ENCODE data around the gene ASL.

ASL gene

DNA sequence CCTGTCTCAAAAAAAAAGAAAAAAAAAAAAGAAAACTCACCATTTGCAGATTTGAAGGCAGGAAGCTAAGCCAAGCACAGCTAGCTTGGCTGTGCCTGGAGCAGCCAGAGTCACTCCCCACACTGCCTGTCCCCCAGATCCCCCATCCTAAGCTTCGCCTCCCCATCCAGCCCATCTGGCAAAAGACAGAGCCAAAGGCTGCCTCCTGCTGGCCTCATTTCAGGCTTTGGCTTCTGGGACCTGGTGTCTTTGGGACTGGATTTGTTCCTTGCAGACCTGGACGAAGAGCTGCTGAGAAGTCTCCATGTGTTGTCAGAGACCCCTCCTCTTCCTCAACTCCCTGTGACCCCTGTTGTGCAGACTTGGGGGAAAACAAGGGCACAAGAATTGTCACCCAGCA lies 8.1 kb downstream of the ASL start:
- H3K27me3 ChIP-seq, result no peaks in the 10 kb centered on the region
- H3K27ac ChIP-seq, result no peak overlapping the region
- TF ChIP-seq, protein P1, sequence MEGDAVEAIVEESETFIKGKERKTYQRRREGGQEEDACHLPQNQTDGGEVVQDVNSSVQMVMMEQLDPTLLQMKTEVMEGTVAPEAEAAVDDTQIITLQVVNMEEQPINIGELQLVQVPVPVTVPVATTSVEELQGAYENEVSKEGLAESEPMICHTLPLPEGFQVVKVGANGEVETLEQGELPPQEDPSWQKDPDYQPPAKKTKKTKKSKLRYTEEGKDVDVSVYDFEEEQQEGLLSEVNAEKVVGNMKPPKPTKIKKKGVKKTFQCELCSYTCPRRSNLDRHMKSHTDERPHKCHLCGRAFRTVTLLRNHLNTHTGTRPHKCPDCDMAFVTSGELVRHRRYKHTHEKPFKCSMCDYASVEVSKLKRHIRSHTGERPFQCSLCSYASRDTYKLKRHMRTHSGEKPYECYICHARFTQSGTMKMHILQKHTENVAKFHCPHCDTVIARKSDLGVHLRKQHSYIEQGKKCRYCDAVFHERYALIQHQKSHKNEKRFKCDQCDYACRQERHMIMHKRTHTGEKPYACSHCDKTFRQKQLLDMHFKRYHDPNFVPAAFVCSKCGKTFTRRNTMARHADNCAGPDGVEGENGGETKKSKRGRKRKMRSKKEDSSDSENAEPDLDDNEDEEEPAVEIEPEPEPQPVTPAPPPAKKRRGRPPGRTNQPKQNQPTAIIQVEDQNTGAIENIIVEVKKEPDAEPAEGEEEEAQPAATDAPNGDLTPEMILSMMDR (IDR thresholded peaks at IDR 0.05), result no peak
- H3K36me3 ChIP-seq, result peaks cover 0 to 82% (median 62%) of the 10 kb centered on the region in 3 donors
- no peaks in the 10 kb centered on the region for H3K9me3 ChIP-seq
- no peak for DNase-seq
- H3K4me3 ChIP-seq, result no peak overlapping the region
- intact Hi-C loops (cut with DNase I; ENCODE audit: low total_unique reads), result no loop called here
- H3K4me1 ChIP-seq, result no peaks in the 10 kb centered on the region

DNA sequence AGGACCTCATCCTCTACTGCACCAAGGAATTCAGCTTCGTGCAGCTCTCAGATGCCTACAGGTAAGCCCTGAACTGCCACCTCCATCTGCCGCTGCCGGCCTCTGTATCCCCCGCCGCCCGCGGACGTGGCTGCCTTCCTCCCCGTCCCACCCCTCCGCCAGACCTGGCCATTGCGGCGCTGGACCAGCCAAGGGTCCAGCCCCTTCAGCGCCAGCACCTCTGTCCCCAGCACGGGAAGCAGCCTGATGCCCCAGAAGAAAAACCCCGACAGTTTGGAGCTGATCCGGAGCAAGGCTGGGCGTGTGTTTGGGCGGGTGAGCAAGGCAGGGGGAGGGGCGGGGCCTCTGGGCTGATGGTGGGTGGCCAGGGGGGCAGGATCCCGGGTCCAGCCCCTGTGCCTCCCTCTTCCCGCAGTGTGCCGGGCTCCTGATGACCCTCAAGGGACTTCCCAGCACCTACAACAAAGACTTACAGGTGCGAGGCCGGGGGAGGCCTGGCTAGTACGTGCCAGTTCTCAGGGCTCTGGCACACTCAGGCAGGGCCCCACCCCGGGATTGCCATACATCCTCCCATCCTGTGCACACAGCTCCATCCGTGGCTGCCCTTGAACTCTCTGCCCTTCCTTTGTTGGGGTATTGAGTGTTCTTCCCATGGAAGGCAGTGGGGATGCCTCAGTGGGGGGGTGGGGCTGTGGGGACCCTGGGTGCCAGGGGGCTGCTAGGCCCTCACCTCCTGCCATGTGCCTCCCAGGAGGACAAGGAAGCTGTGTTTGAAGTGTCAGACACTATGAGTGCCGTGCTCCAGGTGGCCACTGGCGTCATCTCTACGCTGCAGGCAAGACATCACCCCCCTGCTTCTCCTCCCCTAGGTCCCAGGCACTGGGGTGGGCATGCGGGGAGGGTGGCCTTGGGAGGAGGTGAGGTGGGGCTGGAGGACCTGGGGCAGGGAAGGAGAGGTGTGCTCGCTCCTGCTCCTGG lies 13.5 kb downstream of the ASL start:
- Histone ChIP-seq H3K27ac (no peak overlapping the region), H3K4me3 (no peak overlapping the region), H3K36me3 (peaks cover 0 to 74% (median 32%) of the 10 kb centered on the region in 3 donors), H3K27me3 (no peaks in the 10 kb centered on the region), H3K4me1 (no peaks in the 10 kb centered on the region), H3K9me3 (no peaks in the 10 kb centered on the region)
- TF ChIP-seq, protein P1 (IDR thresholded peaks at IDR 0.05), result no peak
- intact Hi-C loops (cut with DNase I; ENCODE audit: low total_unique reads), result no loop called here
- no peak for DNase-seq

GRCh38 chr7:66092654-66093053 lies 17.0 kb downstream of the ASL start:
- Histone ChIP-seq H3K36me3 (peaks cover 0 to 39% (median 7%) of the 10 kb centered on the region in 3 donors), H3K27ac (no peak overlapping the region), H3K9me3 (no peaks in the 10 kb centered on the region), H3K27me3 (no peaks in the 10 kb centered on the region), H3K4me3 (no peak overlapping the region), H3K4me1 (no peaks in the 10 kb centered on the region)
- no peak for DNase-seq
- TF ChIP-seq, protein P1 (IDR thresholded peaks at IDR 0.05), result no peak
- intact Hi-C loops (cut with DNase I; ENCODE audit: low total_unique reads), result no loop called here

DNA sequence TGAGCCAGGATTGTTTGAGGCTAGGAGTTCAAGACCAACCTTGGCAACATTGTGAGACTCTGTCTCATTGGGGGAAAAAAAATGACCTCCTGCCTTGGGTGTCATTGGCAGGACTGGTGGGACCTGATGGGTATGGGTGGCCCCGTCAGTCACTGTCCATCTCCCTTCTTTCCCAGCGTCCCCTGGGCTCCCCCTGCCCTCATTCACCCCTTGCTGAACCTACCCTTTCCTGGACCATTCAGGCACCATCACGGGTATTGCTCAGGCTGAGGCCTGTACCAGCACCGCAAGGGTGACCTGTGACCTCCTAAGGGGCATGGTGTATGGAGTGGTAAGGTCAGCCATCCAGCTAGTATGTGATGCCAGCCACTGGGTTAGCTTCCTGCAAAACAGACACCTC lies 19.4 kb downstream of the ASL start:
- TF ChIP-seq, protein P1 (IDR thresholded peaks at IDR 0.05), result no peak
- H3K4me1 ChIP-seq, result peaks cover 0 to 5% (median 0%) of the 10 kb centered on the region in 4 donors
- H3K27me3 ChIP-seq, result no peaks in the 10 kb centered on the region
- peaks cover 0 to 24% (median 0%) of the 10 kb centered on the region in 3 donors for H3K36me3 ChIP-seq
- H3K27ac ChIP-seq, result no peak overlapping the region
- H3K4me3 ChIP-seq, result no peak overlapping the region
- intact Hi-C loops (cut with DNase I; ENCODE audit: low total_unique reads), result no loop called here
- no peaks in the 10 kb centered on the region for H3K9me3 ChIP-seq
- no peak for DNase-seq

DNA sequence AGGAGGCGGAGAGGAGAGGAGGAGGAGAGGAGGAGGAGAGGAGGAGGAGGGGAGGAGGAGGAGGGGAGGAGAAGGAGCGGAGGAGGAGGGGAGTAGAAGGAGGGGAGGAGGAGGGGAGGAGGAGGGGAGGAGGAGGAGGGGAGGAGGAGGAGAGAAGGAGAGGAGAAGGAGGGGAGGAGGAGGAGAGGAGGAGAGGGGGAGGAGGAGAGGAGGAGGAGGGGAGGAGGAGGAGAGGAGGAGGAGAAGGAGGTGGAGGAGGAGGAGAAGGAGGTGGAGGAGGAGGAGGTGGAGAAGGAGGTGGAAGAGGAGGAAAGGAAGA lies 23.6 kb downstream of the ASL start:
- H3K27ac ChIP-seq, result peak overlapping the region; percentile 90
- peak overlapping the region; percentile 48 to 60 for H3K4me3 ChIP-seq
- no peaks in the 10 kb centered on the region for H3K9me3 ChIP-seq
- TF ChIP-seq, protein P1 (IDR thresholded peaks at IDR 0.05), result no peak
- H3K27me3 ChIP-seq, result no peaks in the 10 kb centered on the region
- intact Hi-C loops (cut with DNase I; ENCODE audit: low total_unique reads), result no loop called here
- no peak for DNase-seq
- H3K36me3 ChIP-seq, result no peaks in the 10 kb centered on the region
- H3K4me1 ChIP-seq, result peaks cover 0 to 12% (median 2%) of the 10 kb centered on the region in 4 donors
